ENCODE results near the gene COX5A.

Gene COX5A

DNA sequence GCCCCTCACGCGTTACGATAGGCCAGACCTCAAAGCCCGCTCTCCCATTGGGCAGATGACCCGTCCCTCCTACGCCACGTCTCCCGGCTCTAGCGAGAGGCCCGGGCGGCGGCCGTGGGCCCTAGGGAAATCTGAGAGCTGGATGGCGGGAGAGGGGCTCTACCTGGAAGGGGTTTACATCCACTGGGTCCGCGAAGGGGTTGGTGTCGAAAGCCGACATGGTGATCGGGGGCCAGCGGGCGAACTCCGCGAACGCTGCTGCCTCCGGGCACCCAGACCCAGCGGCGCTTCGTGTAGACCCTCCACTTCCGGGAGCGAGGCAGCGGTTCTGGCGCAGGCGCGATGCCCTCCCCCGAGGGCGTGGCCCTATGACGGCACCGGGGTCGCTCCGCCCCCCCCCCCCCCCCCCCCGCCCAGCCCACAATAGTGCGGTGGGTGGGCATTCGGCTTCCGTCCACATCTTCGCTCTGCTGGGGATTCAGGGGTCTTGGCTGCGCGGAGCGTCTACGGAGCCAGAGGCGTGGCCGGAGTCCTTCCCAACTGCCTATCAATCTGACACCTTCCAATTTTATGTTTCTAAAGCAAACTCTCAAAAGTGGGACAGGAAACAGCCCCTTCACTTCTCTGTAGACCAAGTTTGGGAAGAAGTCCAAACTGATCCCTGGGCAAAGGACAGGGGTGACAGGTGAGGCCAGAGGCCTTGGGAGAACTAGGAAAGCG, 64.7 kb downstream of the COX5A start, which contains the start of gene SCAMP2:
Gene SCAMP2 (minus strand): TSS at position 330 of the 720 bp plus-strand sequence. CDS start 110 bp downstream, at position 220.
- peak within 1 kb of the TSS; percentile 99 for H3K4me3 ChIP-seq (ENCODE audit: low read depth, low read length)
- TF ChIP-seq, protein P1, sequence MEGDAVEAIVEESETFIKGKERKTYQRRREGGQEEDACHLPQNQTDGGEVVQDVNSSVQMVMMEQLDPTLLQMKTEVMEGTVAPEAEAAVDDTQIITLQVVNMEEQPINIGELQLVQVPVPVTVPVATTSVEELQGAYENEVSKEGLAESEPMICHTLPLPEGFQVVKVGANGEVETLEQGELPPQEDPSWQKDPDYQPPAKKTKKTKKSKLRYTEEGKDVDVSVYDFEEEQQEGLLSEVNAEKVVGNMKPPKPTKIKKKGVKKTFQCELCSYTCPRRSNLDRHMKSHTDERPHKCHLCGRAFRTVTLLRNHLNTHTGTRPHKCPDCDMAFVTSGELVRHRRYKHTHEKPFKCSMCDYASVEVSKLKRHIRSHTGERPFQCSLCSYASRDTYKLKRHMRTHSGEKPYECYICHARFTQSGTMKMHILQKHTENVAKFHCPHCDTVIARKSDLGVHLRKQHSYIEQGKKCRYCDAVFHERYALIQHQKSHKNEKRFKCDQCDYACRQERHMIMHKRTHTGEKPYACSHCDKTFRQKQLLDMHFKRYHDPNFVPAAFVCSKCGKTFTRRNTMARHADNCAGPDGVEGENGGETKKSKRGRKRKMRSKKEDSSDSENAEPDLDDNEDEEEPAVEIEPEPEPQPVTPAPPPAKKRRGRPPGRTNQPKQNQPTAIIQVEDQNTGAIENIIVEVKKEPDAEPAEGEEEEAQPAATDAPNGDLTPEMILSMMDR (IDR thresholded peaks at IDR 0.05; ENCODE audit: insufficient read depth, low read depth, low read length, missing control alignments): no peak
- DNase-seq (ENCODE audit: low read depth): peak; percentile 96

DNA sequence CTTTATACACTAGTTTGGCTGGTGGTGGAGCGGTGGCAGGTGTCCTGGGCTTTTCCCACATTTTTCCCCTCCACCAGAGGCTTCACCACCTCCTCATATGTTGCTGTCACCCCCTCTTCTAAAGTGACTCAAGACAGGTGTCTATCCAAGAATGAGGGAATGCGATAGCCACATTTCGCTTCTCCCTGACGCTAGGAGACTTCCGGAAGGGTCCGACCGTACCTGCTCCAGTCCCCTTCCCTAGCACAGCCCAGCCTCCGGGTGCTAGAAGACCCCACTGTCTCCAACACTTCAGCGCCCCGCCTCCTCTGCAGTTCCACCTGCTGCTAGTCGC, 65.2 kb downstream of the COX5A start:
- peak overlapping the region; percentile 99 for H3K4me3 ChIP-seq (ENCODE audit: low read depth, low read length)
- DNase-seq (ENCODE audit: low read depth): no peak
- TF ChIP-seq, protein P1 (IDR thresholded peaks at IDR 0.05; ENCODE audit: insufficient read depth, low read depth, low read length, missing control alignments): no peak

DNA sequence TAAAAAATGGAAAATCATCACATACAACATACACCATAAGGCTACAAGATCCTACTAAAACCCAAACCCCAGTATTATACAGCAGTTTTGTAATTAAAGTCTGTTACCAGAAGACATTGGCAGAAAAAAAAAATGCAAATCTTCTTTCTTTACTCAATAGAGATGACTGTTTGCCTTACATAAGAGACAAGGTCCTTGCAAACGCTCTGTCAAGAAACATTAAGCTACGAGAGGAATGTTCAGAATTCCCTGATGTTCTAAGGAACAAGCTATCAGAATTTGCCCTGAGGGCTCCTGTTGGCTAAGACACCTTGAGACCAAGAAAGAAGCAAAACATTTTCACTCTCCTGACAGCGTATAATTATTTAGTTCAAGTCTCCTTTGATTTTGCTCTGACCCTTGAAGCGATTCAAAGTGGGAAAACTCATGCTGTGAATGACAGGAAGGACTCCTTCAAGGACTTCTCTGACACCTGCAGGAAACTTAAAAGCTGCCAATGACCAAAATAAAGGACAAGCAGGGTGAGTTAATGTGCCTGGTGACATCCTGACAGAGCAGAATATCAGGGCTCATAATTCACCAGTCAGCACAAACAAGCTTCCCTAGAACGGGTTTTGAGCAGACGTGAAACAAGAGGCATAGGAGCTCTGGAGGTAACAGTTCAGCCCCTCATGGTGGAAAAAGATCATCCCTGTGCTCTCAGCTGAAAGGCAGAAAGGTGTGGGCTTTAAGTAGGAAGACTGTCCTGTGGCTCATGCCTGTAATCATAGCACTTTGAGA, 67.2 kb downstream of the COX5A start:
- peak; percentile 43 for DNase-seq (ENCODE audit: low read depth)
- TF ChIP-seq, protein P1 (IDR thresholded peaks at IDR 0.05; ENCODE audit: insufficient read depth, low read depth, low read length, missing control alignments): no peak
- peak overlapping the region; percentile 99 for H3K4me3 ChIP-seq (ENCODE audit: low read depth, low read length)

Data from GM12865 (cell line).